ENCODE results near the gene PEDS1. TPM values are rescaled to one million over a fixed set of nuclear protein-coding genes. Genes with fewer than 3 reads are reported as not detected.

The PEDS1 gene
- total and polyA plus RNA-seq, 10 of the 15 experiments (the other 5 are each of a cell fraction or from before 2014, with no cell fraction given), result 1.7 to 25.6 (median 16.8) TPM

- BruUV-seq (replicated peaks), result no TSS peak
- TF ChIP-seq NR2C2 (IDR thresholded peaks at IDR 0.05; ENCODE audit: borderline replicate concordance, control insufficient read depth, insufficient read length, low read depth), result no peak
- TF ChIP-seq POLR2AphosphoS5 (IDR thresholded peaks at IDR 0.05; ENCODE audit: low read length), result 0 out of 2 replicates have a peak, but pooled peaks have one; percentile 32
- TF ChIP-seq TCF3 (IDR thresholded peaks at IDR 0.05; ENCODE audit: borderline replicate concordance, insufficient read depth, low read depth, low read length), result no peak
- 0 out of 2 replicates have a peak, but pooled peaks have one; percentile 5 for TF ChIP-seq TAF1 (IDR thresholded peaks at IDR 0.05; ENCODE audit: borderline replicate concordance, low read depth, low read length)
- TF ChIP-seq MYC (IDR thresholded peaks at IDR 0.05; ENCODE audit: insufficient read depth, insufficient read length, insufficient replicate concordance, low read length, severe bottlenecking), result peak; percentile 21
- TF ChIP-seq EGR1 (IDR thresholded peaks at IDR 0.05; ENCODE audit: borderline replicate concordance in 1 of 2, low read depth in 2 of 2, low read length in 2 of 2), result peak in 1 of 2 experiments; percentile 62; a peak in 1 of 3 replicates
- TF ChIP-seq HDAC6 (IDR thresholded peaks at IDR 0.05; ENCODE audit: unreplicated experiment), result peak; percentile 98
- no peak for TF ChIP-seq KDM1A (IDR thresholded peaks at IDR 0.05; ENCODE audit: borderline replicate concordance)
- TF ChIP-seq BACH1 (IDR thresholded peaks at IDR 0.05; ENCODE audit: borderline replicate concordance), result peak; percentile 63; the same call in 1 of the 2 replicates
- TF ChIP-seq NR2F1 (conservative IDR thresholded peaks at IDR 0.05), result peak; percentile 50
- TF ChIP-seq ZBTB4 (CRISPR knock-in tag; IDR thresholded peaks at IDR 0.05), result no peak
- TF ChIP-seq IKZF1 (conservative IDR thresholded peaks at IDR 0.05), result peak; percentile 42
- no peak for TF ChIP-seq BCLAF1 (IDR thresholded peaks at IDR 0.05)
- TF ChIP-seq POLR2A (IDR thresholded peaks at IDR 0.05; ENCODE audit: low read depth, low read length), result peak; percentile 77
Observed at GRCh38 chr20:50191544-50192363, 38.2 kb upstream of the PEDS1 start.

More at GRCh38 chr20:50191544-50192363, 38.2 kb upstream of the PEDS1 start:
- ATAC-seq, result peak; percentile 65
- no peak for DNase-seq (ENCODE audit: low read depth, low spot score)
- Histone ChIP-seq H3K27me3 (replicated peaks in 1 of 2; ENCODE audit: control insufficient read depth in 2 of 2, insufficient read depth in 2 of 2, low read length in 1 of 2) (no peaks in the 10 kb centered on the region), H3K9me3 (replicated peaks; ENCODE audit: control insufficient read depth, insufficient read depth, low read length) (no peaks in the 10 kb centered on the region), H3K27ac (ENCODE audit: control insufficient read depth, insufficient read depth) (peak overlapping the region; percentile 65), H3K4me2 (ENCODE audit: control insufficient read depth, insufficient read depth) (peak overlapping the region; percentile 97), H2AFZ (ENCODE audit: control insufficient read depth, low read depth, low read length) (peak overlapping the region; percentile 73), H3K36me3 (ENCODE audit: control insufficient read depth in 2 of 2, insufficient read depth in 2 of 2, low read length in 1 of 2) (no peaks in the 10 kb centered on the region), H3K4me1 (ENCODE audit: control insufficient read depth, insufficient read depth, low read length) (peaks cover 7% of the 10 kb centered on the region), H3K79me2 (ENCODE audit: control insufficient read depth, insufficient read depth, low read length) (peaks cover 12% of the 10 kb centered on the region), H3K9ac (ENCODE audit: control insufficient read depth, insufficient read depth, low read length) (peak overlapping the region; percentile 78), H4K20me1 (ENCODE audit: control insufficient read depth, insufficient read depth) (no peaks in the 10 kb centered on the region), H3K4me3 (peak overlapping the region; percentile 88)
- intact Hi-C loops (cut with micrococcal nuclease; ENCODE audit: unreplicated experiment), result loop anchor here (2.0 kb wide), 2 partner anchors 93 to 147 kb away; no protein-coding TSS in a partner anchor
- WGBS (ENCODE audit: insufficient coverage, insufficient replicate concordance, low lambda C conversion rate, missing lambda C conversion rate), result under 1% methylated on average over 73 of the region's 96 CpGs
- RAD21 ChIA-PET (ENCODE audit: unreplicated experiment), result interaction anchor here (1.2 kb wide), 1 partner anchor 272 kb away, joined by 3 read pairs; no protein-coding TSS in a partner anchor
- CTCF ChIA-PET, result interaction anchor here (0.9 to 10.8 kb wide), 4 partner anchors 9 to 355 kb away, joined by 3 to 157 read pairs (median 4); no protein-coding TSS in a partner anchor
- in situ Hi-C loops (cut with MboI), result no loop called here
- SMC1A ChIA-PET (ENCODE audit: uncharacterized antibody, unreplicated experiment), result no interaction called here
- POLR2A ChIA-PET, result interaction anchor here (0.5 kb wide), 1 partner anchor 257 kb away, joined by 5 read pairs; no protein-coding TSS in a partner anchor
- FAIRE-seq, result peak; percentile 85

Data from GM12878 (cell line).